Right lung (tissue), 5 donors: ENCODE measurements around the gene CHST13. TPM values are rescaled to one million over a fixed set of nuclear protein-coding genes. Genes with fewer than 3 reads are reported as not detected.
"Not testable (repeated sequence)": the region's sequence is repeated elsewhere in the genome, so short reads cannot be mapped to it uniquely, and the experiment has no call there.

Experiments
- DNase-seq, 2 donors: peaks; one replicate each; pipeline ENCODE4 v3.0.0-alpha.2; 2013
- polyA plus RNA-seq, 5 donors: library from polyadenylated mRNA; unstranded; fragments of 120-200 nt; gene quantifications; one replicate each; pipeline versions ENCODE4 v1.2.1 to v1.2.3, GENCODE V29; 2013; ENCODE audit warnings: inconsistent platforms in 1 of 5, low replicate concordance in 1 of 5; ENCODE audit not compliant: insufficient read length in 5 of 5, insufficient read depth in 1 of 5

Gene CHST13
- polyA plus RNA-seq, 5 donors, result 0.21 to 0.37 (median 0.29) TPM; not detected in 1

DNA sequence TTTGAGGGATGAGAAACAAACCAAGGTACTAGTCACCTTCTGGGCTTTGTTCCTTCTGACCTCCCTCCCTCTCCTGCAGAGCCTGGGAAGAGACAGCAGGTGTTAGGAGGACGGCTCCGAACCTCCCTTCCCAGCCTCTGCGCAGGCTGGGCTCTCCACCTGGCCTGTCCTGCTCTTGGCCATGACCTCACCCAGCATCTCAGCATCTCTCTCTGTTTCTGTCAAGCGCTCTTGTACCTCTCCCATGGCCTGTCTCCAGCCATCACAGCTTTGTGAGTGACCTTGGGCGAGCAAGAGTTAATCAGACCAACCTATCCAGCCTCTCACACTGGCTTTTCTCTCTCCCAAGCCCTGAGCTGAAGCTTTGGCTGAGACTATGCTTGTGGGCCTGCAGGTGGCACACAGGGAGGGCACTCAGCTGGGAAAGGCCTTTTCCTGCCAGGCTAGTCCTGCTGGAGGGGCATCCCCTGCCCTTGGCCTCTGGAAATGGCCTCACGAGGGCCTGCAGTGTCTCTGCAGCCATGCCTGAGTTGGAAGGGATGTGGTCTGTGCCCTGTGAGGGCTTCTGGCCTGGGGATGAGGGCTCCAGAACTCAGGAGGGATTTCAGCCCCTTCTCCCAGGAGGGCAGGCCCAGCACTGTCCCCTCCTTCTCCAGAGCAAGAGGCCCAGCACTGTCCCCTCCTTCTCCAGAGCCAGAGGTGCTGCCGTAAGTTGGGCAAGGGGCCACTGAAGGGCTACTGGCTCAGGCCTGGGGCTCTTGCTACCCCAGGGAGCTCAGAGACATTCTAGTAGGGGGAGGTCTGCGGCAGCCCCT is 2.1 kb downstream of the CHST13 start:
- DNase-seq, result no peak

DNA sequence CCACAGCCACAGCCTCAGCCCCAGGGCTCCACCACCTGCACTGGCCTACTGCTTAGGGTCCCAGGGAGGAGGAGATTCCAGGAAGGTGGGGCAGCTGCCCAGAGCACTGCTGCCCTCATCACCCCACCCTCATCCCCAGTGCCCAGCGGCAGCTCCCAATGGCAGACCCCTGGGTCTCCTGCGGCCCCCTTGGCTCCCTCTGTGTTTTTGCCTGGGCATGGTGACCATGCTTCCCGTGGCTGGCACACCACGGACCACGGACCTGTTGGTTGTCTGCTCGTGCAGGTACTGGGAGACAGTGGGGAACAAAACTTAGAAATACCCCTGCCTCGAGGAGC is 2.7 kb downstream of the CHST13 start:
- DNase-seq, result no peak

DNA sequence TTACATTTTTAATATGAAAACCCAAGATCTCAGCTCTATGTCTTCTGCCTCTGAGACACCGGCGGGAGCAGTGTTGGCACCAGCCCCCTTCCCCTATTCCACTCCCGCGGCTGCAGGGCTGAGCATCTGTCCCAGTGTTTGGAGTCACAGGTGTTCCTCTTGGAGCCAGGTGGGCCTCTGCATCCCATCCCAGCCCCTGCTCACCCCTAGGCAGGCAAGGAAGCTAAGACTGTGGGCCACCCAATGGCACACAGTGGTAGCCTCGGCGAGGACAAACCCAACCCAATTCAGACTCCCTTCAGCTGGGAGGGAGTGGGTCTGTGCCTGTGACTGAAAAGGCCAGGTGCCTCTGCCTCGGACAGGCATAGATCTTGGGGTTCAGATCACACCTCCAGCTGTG is 3.1 kb downstream of the CHST13 start:
- DNase-seq, result no peak

DNA sequence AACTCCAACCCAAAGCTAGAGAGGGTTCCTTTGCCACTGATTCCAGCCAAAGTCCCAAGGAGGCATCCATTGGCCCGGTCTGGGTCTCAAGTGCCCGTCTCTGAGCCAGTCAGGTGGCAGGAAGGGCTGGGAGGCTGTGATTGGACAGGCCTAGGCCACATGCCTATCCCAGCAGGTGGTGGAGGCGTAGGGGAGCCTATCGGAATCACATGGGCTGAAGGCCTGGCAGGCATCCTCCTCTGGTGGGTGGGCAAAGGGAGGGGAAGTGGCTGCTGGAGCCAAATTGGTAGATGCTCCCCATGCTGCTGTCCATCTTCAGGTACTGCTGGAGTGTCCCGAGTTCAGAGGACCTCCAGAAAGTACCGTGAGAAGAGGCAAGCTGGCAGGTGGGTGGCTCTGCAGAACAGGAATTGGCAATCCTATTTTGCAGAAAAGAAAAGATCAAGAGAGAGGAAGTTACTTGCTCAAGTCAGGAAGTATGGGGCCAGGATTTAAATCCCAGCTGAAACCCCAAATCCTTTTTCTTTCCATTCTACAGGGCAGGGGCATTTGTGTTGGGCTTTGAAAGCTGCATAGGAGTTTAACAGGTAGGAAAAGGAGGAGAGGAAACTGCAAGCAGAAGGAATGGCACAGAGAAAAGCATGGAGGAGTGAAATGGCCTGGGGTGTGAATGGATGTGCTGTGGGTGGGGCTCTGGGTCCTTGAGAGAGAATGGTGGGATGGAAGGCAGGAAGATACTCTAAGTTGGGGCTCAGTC is 3.7 kb downstream of the CHST13 start:
- DNase-seq, result no peak

DNA sequence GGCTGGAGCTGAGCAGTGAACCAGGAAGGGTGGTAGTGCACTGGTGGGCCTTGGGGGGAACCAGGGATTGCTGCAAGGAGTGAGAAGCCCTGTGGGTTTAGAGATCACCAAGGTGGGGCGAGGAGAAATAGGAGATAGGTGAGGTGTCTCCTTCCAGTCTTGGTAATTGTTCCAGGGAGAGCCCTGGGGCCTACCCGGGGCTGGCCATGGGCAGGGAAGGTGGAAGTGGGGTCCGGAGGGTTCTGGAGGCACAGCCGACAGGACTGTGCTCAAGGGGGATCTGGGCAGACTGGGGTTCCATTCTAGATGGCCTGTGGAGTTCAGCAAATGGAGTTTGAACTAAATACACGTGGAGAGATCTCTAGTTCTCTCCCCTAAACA is 4.5 kb downstream of the CHST13 start:
- no peak for DNase-seq

DNA sequence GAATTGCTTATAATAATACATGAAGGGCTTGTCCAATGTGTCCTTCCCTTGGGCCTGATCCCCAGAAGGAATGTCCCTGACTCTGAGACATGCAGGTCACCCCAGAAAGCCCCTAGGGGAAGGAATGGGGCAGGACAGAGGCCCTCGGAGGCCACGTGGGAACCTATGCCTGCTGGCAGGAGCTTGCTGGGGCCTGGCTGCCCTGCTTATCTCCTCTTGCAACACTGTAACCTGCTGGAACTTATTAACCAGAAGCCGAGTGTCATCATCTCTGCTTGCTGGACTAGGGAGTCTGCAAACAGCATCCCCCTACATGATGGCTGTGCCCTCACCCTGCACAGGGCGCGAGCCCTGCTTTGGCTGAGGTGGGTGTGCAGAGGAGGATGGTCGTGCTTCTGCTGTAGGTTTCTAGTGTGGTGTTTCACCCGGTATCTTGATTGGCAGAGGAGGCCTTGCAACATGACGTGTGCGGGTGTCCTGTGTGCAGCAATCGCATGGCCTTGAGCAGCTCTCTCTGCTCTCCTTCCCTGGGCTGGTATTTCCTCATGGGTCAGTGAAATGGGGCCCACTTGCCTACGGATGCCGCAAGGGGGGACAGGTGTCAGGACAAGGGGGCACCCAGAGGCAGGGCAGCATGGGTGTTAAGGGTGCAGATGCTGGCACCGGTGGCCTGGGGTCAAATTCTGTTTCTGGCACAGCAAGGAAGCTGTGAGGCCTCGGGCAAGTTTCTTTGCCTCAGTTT is 5.0 kb downstream of the CHST13 start:
- no peak for DNase-seq

DNA sequence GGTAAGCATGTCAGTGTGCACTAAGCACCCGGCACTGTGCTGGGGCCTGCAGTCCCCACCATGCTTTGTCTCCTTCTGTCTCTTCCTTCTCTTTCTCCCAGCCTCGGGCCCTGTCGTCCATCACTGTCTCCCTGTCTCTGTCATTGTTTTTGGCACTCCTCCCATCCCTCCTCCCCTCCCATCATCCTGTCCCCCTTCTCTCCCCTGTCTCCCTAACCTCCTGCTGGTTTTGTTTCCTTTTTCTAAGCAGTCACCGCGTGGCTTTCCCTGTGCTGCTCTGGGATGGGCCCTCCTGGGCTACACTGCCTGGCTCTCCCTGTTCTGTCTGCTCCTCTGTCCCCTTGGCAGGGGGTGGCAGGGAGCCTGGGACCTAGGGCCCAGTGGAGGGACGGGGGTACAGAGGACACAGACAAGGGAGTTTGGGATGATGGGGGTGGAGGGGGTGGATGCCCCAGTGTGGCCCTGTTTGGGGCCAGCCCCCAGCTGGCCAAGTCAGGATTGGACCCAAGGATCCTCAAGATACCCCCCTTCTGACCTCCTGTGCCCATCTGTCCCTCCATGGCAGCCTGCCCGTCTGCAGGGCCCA is 5.7 kb downstream of the CHST13 start:
- DNase-seq, result no peak

DNA sequence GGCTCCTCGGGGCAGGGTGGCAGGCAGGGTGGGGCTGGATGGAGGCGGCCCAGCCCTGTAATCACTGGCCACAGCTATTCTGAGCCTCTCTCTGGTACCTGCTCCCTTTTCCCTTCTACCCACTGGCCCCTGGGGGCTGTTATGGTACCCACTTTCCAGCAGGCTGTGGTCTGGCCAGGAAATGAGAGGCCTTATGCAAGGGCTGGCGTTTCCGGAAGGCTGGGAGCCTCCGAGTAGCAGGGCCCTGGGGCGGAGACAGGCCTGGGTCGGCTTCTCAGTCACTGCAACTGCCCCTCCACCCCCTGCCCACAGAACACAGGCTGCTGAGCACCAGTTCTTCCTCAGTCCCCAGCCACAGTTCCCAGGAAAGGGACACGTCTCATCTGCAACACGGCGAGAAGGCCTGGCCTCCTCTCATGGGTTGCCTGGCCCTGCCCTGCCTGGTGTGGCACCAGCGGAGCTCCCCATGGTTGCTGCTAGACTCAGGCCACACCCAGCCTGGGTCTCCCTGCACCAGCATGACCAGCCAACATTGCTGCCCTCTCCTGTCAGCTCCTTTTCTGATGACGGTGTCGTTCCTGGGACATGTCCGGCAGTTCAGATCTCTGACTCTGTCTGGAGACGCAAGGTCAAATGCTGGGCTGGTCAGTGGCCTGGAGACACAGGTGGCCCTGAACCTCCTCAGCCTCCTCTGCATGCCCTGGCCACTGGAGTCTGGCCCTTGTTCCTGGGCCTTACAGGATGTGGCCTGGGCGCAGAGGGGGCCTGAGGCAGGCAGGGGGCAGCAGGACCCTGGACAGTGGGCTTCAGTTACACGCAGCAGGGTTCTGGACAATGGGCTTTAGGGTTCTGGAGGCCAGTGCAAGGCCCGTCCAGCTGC is 6.5 kb downstream of the CHST13 start:
- no peak for DNase-seq

DNA sequence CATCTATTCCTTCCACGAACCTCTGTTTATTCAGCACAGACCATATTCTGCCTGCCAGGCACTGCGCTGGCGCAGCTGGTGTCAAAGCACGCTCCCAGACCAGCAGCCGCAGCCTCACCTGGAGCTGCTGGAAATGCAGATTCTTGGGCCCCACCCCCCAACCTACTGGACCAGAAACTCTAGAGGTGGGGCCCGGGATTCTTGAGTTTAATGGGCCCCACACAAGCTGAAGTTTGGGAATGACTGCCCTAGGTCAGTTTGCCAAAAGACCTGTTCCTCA is 7.0 kb downstream of the CHST13 start:
- DNase-seq, result no peak

DNA sequence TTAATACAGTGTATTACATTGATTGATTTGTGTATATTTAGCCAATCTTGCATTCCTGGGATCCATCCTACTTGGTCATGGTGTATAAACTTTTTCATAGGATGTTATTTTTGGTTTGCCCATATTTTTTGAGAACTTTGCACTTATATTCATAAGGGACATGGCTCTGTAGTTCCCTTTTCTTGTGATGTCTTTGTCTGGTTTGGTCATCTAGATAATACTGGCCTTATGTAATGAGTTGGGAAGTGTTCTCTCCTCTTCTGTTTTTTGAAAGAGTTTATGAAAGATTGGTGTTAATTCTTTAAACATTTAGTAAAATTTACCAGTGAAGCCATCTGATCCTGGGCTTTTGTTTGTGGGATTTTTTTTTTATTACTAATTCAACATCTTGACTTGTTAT is 9.6 kb downstream of the CHST13 start:
- DNase-seq, result no peak

DNA sequence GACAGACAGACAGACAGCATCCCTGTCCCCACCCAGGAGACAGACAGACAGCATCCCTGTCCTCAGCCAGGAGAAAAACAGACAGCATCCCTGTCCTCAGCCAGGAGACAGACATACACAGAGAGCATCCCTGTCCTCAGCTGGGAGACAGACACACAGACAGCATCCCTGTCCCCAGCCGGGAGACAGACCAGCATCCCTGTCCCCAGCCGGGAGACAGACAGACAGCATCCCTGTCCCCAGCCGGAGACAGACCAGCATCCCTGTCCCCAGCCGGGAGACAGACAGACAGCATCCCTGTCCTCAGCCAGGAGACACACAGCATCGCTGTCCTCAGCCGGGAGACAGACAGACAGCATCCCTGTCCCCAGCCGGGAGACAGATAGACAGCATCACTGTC is 10.8 kb downstream of the CHST13 start:
- DNase-seq, result not testable (repeated sequence)

DNA sequence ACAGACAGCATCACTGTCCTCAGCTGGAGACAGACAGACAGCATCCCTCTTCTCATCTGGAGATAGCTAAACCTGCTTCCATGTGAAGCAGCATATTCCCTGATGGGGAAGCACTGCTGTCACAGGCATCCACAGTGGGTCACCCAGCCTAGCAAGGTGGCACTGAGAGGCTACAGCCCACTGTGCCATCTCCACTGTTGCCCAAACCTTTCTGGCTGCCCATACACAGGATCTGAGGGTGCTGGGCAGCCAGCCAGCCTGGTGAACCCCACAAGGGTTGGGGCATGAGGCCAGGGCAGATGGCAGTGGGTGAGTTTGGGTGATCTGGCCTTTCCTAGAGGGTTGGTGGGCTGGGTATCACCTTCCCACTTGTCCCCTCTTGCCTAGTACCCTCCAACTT is 11.7 kb downstream of the CHST13 start:
- DNase-seq, result no peak

DNA sequence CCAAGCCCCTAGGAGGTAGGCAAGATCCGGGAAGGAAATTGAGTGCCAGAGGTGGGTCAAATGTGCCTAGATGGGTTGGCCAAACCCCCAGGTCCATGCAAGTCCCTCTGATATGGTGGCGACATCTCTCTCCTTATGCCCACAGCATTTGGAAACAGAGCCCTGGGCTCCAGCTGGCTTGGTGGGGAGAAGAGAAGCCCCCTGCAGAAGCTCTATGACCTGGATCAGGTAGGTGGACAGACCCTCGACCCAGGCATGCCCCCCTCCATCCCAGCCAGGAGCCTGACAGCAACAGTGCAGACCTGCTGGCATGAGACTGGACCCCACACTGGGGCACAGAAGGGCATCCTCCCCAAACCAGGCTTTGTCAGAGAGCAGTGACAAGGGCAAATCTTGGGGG is 12.2 kb downstream of the CHST13 start:
- no peak for DNase-seq

DNA sequence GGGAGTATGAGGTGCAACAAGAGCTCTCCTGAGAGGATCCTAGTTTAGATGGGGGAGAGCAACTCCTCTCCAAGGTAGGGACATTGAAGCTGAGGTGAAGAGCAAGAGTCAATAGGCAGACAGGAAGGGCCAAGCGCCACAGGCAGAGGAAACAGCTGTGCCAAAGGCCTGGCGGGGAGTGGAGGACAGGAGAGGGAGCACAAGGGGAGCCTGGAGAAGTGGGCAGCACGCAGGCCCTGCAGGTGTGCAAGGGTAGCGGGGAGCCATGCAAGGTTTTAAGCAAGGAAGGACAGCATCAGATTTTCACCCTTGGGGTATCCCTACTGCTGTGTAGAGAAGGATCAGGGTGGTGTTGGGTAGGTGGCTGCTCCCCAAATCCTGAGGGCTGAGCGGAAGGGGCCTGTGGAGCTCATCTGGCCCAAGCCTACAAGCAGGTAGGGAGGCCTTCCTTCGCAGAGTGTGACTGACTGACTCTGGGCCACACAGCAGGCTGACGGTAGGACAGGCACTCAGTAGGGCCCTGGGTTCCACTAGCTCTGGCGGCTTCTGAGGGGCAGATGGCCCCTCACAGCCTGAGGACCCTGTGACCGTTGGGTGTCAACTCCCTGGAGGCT is 13.3 kb downstream of the CHST13 start:
- DNase-seq, result no peak

DNA sequence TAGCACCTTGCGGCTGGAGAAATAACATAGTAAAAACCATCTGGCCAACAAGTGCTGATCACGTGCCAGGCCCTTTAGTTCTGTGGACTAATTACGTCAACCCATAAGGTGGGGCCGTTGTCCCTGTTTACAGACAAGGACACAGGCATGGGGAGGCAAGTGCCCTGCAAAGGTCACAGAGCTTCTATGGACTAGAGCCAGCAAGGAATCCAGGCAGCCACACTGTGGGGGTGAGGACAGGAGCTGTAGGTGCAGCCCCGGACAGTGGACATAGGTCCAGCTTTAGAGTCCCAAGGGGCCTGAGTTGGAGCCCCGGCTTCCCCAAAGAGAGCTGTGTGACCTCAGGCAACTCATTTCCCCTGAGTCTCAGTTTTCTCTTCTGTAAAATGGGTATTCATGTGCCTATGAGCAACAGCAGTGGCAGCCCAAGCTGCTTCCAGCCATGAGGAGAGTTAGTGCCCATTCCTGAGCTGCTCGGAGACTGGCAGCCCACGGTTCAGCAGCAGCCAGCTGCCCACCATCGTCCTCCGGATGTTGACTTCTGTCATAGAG is 13.9 kb downstream of the CHST13 start:
- no peak for DNase-seq

DNA sequence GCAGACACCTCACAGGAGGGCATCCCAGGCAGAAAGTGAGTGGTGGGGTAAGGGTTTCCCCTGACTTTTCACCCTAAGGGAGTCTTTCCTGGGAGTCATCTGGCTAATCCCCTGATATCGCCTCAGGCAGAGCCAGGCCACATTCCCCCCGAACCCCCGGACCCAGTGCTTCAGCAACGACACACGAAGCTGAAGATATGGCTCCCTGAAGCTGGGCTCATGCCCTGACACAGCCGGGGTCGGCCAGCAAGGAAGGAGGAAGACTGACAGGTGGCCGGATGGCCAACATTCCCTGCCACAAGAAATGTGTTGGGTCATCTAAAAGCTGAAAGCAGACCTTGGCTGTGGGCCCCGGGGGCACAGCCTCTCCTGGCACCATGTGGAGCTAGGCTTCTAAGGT is 14.4 kb downstream of the CHST13 start:
- no peak for DNase-seq

DNA sequence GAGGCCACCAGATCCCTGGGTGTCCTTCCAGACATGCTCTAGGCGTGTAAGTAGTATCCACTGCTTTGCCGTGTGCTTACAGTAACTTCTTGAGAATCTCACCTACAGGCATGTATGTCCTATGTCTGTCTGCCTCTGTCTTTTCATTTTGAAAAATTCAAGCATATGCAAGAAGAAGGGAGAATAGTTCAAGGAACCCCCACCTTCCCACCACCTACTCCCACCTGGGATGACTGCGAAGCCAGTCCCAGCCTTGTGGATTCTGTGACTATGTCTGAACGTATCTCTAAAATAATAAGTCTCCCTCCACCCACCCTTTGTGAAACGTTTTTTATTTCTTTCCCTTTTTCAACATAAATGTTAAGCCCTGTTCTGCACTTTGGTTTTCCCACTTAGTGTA is 15.0 kb downstream of the CHST13 start:
- DNase-seq, result no peak

DNA sequence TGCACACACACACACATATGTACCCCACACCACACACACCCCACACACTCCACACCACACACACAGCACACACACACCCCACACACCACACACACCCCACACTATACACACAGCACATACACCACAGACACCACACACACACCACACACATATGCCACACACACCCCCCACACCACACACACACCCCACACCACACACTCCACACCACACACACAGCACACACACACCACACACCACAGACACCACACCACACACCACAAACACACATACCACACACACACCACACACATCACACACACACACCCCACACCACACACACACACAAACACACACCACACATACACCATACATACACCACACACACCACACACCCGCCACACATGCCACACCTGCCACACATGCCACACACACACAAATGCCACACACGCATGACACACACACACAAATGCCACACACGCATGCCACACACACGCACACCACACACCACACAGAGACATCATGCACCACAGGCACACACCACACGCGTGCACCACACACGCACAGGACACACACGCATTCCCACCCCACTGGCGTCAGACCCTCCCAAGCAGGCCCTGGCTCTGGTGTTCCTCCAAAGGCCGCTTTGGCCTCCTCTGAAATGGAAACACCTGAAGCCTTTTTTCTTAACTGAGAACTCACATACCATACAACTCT is 15.7 kb downstream of the CHST13 start:
- DNase-seq, result no peak

DNA sequence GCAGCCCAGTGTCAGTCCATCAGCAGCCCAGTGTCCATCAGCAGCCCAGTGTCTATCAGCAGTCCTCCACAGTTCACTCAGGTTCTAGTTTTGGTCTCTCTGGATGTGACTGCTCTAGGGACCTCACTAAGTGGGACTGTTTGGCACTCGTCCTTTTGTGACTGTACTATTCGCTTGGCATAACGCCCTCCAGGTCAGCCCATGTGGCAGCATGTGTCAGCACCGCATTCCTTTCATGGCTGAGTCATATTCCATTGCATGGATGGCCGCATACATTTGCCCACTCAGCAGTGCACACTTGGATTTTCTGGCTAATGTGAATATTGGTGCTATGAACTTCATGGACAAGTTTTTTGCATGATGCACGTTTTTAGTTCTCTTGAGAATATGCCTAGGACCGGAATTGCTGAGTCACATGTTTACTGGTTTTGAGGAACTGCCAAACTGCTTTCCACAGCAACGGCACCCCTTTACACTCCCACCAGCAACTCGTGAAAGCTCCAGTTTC is 16.4 kb downstream of the CHST13 start:
- no peak for DNase-seq
